ENCODE results near the gene SARDH. TPM values are rescaled to one million over a fixed set of nuclear protein-coding genes. Genes with fewer than 3 reads are reported as not detected.

The SARDH gene
- total RNA-seq, 1 donor from 2014 or later, result 1.2 TPM

GRCh38 chr9:133733796-133734533, 4.2 kb downstream of the SARDH start:
- H3K36me3 Mint-ChIP-seq (ENCODE audit: low read depth), result no peaks in the 10 kb centered on the region
- no peaks in the 10 kb centered on the region for H3K4me1 Mint-ChIP-seq (ENCODE audit: low read depth)
- H3K9me3 Mint-ChIP-seq (ENCODE audit: low read depth), result no peaks in the 10 kb centered on the region
- no peak for DNase-seq (ENCODE audit: low spot score)
- TF ChIP-seq, protein P1, sequence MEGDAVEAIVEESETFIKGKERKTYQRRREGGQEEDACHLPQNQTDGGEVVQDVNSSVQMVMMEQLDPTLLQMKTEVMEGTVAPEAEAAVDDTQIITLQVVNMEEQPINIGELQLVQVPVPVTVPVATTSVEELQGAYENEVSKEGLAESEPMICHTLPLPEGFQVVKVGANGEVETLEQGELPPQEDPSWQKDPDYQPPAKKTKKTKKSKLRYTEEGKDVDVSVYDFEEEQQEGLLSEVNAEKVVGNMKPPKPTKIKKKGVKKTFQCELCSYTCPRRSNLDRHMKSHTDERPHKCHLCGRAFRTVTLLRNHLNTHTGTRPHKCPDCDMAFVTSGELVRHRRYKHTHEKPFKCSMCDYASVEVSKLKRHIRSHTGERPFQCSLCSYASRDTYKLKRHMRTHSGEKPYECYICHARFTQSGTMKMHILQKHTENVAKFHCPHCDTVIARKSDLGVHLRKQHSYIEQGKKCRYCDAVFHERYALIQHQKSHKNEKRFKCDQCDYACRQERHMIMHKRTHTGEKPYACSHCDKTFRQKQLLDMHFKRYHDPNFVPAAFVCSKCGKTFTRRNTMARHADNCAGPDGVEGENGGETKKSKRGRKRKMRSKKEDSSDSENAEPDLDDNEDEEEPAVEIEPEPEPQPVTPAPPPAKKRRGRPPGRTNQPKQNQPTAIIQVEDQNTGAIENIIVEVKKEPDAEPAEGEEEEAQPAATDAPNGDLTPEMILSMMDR (IDR thresholded peaks at IDR 0.05), result no peak
- peaks cover 14% of the 10 kb centered on the region for H3K27me3 Mint-ChIP-seq (ENCODE audit: low read depth)
- H3K27ac Mint-ChIP-seq (ENCODE audit: unreplicated experiment), result no peak overlapping the region
- no peak overlapping the region for H3K4me3 Mint-ChIP-seq (ENCODE audit: unreplicated experiment)

- Mint-ChIP-seq H3K4me3 (ENCODE audit: unreplicated experiment) (no peak overlapping the region), H3K27me3 (ENCODE audit: low read depth) (peaks cover 19% of the 10 kb centered on the region), H3K36me3 (ENCODE audit: low read depth) (no peaks in the 10 kb centered on the region), H3K4me1 (ENCODE audit: low read depth) (no peaks in the 10 kb centered on the region), H3K9me3 (ENCODE audit: low read depth) (no peaks in the 10 kb centered on the region), H3K27ac (ENCODE audit: unreplicated experiment) (no peak overlapping the region)
- no peak for DNase-seq (ENCODE audit: low spot score)
- TF ChIP-seq, protein P1 (IDR thresholded peaks at IDR 0.05), result no peak
Observed at GRCh38 chr9:133733421-133733795, 4.7 kb downstream of the SARDH start.

- no peaks in the 10 kb centered on the region for H3K36me3 Mint-ChIP-seq (ENCODE audit: low read depth)
- no peaks in the 10 kb centered on the region for H3K4me1 Mint-ChIP-seq (ENCODE audit: low read depth)
- H3K4me3 Mint-ChIP-seq (ENCODE audit: unreplicated experiment), result no peak overlapping the region
- DNase-seq (ENCODE audit: low spot score), result no peak
- peaks cover 25% of the 10 kb centered on the region for H3K27me3 Mint-ChIP-seq (ENCODE audit: low read depth)
- no peaks in the 10 kb centered on the region for H3K9me3 Mint-ChIP-seq (ENCODE audit: low read depth)
- no peak overlapping the region for H3K27ac Mint-ChIP-seq (ENCODE audit: unreplicated experiment)
- TF ChIP-seq, protein P1 (IDR thresholded peaks at IDR 0.05), result no peak
Observed at GRCh38 chr9:133732639-133733408, 5.3 kb downstream of the SARDH start.

DNA sequence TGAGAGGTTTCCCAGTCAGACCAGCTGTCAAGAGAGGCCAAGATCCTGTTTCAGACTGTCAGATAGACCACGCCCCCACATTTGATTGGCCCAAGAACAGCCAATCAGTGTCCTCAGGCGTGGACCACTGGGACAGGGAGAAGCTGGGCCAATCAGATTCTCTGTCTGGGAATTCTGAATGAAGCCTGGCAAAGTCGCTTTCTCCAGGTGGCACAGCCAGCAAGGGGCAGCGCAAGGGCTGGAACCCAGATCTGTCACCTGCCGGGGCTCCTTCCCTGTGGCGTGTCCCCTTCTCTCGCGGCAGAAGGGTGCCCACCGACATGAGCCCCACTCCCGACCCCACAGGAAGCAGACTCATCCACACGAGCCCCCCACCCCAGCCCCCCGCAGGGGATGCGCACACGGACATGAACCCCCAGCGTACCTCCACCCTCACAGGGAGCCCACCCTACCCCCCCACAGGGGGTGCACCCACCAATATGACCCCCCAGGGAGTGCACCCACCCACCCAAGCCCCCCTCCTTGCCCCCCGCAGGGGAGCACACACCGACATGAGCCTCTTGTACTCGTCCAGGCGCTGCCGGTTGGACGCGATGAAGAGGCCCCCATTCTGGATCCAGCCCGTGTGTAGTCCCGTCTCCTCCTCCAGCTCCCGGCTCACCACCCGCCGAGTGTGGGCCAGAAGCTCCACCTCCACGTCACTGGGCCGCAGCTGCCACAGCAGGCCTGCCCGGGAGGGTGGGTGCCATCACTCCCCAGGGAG, 6.1 kb downstream of the SARDH start:
- no peak overlapping the region for H3K27ac Mint-ChIP-seq (ENCODE audit: unreplicated experiment)

More for the DNA sequence above, 6.1 kb downstream of the SARDH start:
- TF ChIP-seq, protein P1 (IDR thresholded peaks at IDR 0.05), result no peak
- no peaks in the 10 kb centered on the region for H3K9me3 Mint-ChIP-seq (ENCODE audit: low read depth)
- H3K36me3 Mint-ChIP-seq (ENCODE audit: low read depth), result no peaks in the 10 kb centered on the region
- DNase-seq (ENCODE audit: low spot score), result no peak
- no peak overlapping the region for H3K4me3 Mint-ChIP-seq (ENCODE audit: unreplicated experiment)
- H3K4me1 Mint-ChIP-seq (ENCODE audit: low read depth), result no peaks in the 10 kb centered on the region
- peaks cover 25% of the 10 kb centered on the region for H3K27me3 Mint-ChIP-seq (ENCODE audit: low read depth)

Measured in chondrocyte (in vitro differentiated cells).